Panc1 (cell line): ENCODE measurements around the gene SF3B1. TPM values are rescaled to one million over a fixed set of nuclear protein-coding genes. Genes with fewer than 3 reads are reported as not detected.
"Not testable (repeated sequence)": the region's sequence is repeated elsewhere in the genome, so short reads cannot be mapped to it uniquely, and the experiment has no call there.

ENCODE experiments used
- ATAC-seq: fragments of 200-7000 bp; cut with Tn5 transposase; 2 replicates; pipeline ENCODE4 v1.9.1; 2020; ENCODE audit warnings: mild to moderate bottlenecking, moderate library complexity
- BruUV-seq: library from RNA; stranded (reverse); fragments of 400-500 nt; replicated peaks from 2 replicates; lab custom pipeline; 2021; lab: Mats Ljungman, UMichigan
- CTCF ChIA-PET: fragments of 300-600 bp; sonication (Branson Sonifier 250); formaldehyde crosslinking; loops from one replicate; lab custom pipeline; 2022; ENCODE audit warnings: antibody characterized with exemption; lab: Charles Lee
- POLR2A ChIA-PET: fragments of 300-600 bp; sonication (Branson Sonifier 250); formaldehyde crosslinking; loops from one replicate; lab custom pipeline; 2022; ENCODE audit warnings: antibody characterized with exemption; lab: Charles Lee
- DNase-seq: peaks from one replicate; pipeline ENCODE4 v3.0.0-alpha.2; 2010; ENCODE audit warnings: low read depth, low spot score
- H3K27ac ChIP-seq: 2 replicates; pipeline ENCODE4 v1.5.1; 2011; ENCODE audit warnings: mild to moderate bottlenecking, low read length, inconsistent platforms
- H3K27me3 ChIP-seq: fragments of 200-500 bp; sonication (Bioruptor generic); 2 replicates; pipeline ENCODE4 v1.6.0; 2014; ENCODE audit warnings: low read length, inconsistent platforms; ENCODE audit not compliant: control insufficient read depth, insufficient read depth
- H3K36me3 ChIP-seq: fragments of 200-500 bp; sonication (Bioruptor generic); 2 replicates; pipeline ENCODE4 v1.5.1; 2014; ENCODE audit warnings: inconsistent platforms, mild to moderate bottlenecking, low read length, moderate library complexity; ENCODE audit not compliant: control insufficient read depth, insufficient read depth
- H3K4me1 ChIP-seq: 2 replicates; pipeline ENCODE4 v1.5.1; 2011; ENCODE audit warnings: inconsistent platforms, mild to moderate bottlenecking, low read length, moderate library complexity; ENCODE audit not compliant: control insufficient read depth, insufficient read depth
- H3K4me3 ChIP-seq, 2 experiments: 2 replicates each; pipeline ENCODE4 v1.5.1; 2011 to 2012; ENCODE audit warnings: low read depth in 2 of 2, low read length in 2 of 2, mild to moderate bottlenecking in 2 of 2, inconsistent platforms in 1 of 2, moderate library complexity in 1 of 2
- H3K9me3 ChIP-seq: fragments of 200-500 bp; sonication (Bioruptor generic); 2 replicates; pipeline ENCODE4 v1.5.1; 2014; ENCODE audit warnings: low read depth, mild to moderate bottlenecking, inconsistent platforms, low read length, moderate library complexity; ENCODE audit not compliant: control insufficient read depth, insufficient read depth
- POLR2AphosphoS5 ChIP-seq: IDR thresholded peaks from 2 replicates; pipeline ENCODE4 v1.6.1; 2012; ENCODE audit warnings: mild to moderate bottlenecking, low read depth, low read length, moderate library complexity
- SIN3A ChIP-seq: IDR thresholded peaks from 2 replicates; pipeline ENCODE4 v1.6.1; 2012; ENCODE audit warnings: low read depth, mild to moderate bottlenecking, low read length, moderate library complexity, borderline replicate concordance; ENCODE audit not compliant: insufficient read depth
- TCF7L2 ChIP-seq: IDR thresholded peaks from 2 replicates; pipeline ENCODE4 v1.6.1; 2011; ENCODE audit warnings: mild to moderate bottlenecking, low read depth, low read length, inconsistent platforms
- in situ Hi-C: cut with HindIII; loops from 2 replicates; pipeline ENCODE4 v1.10.0; 2016; ENCODE audit warnings: low sequenced_read_pairs, low pct_unique_long_range_greater_than_20kb
- intact Hi-C: fragments of 100-400 bp; cut with micrococcal nuclease; formaldehyde crosslinking; loops from one replicate; pipeline ENCODE4 v1.10.0; 2022; ENCODE audit not compliant: unreplicated experiment
- total RNA-seq: library from RNA; stranded (reverse); gene quantifications from one replicate; pipeline ENCODE4 v1.2.1, GENCODE V29; 2021; ENCODE audit not compliant: unreplicated experiment
- TF ChIP-seq, protein P1 (sequence below), 2 experiments: IDR thresholded peaks; 2 replicates each; pipeline ENCODE4 v1.6.1; 2011 to 2012; ENCODE audit warnings: low read depth in 2 of 2, control low read depth in 1 of 2, low read length in 1 of 2, mild to moderate bottlenecking in 1 of 2, moderate library complexity in 1 of 2; ENCODE audit not compliant: insufficient read depth in 1 of 2
- TF ChIP-seq, protein P2 (sequence below): fragments of 450-650 bp; IDR thresholded peaks from 2 replicates; pipeline ENCODE4 v1.5.1; 2017; ENCODE audit warnings: mild to moderate bottlenecking

Gene SF3B1
- total RNA-seq, 1 experiment from 2014 or later: 275 TPM

GRCh38 chr2:197435598-197436420 lies 981 bp upstream of the SF3B1 start:
- TF ChIP-seq SIN3A: no peak
- TF ChIP-seq POLR2AphosphoS5: no peak; the same call in 1 of the 2 replicates
- TF ChIP-seq, protein P1, sequence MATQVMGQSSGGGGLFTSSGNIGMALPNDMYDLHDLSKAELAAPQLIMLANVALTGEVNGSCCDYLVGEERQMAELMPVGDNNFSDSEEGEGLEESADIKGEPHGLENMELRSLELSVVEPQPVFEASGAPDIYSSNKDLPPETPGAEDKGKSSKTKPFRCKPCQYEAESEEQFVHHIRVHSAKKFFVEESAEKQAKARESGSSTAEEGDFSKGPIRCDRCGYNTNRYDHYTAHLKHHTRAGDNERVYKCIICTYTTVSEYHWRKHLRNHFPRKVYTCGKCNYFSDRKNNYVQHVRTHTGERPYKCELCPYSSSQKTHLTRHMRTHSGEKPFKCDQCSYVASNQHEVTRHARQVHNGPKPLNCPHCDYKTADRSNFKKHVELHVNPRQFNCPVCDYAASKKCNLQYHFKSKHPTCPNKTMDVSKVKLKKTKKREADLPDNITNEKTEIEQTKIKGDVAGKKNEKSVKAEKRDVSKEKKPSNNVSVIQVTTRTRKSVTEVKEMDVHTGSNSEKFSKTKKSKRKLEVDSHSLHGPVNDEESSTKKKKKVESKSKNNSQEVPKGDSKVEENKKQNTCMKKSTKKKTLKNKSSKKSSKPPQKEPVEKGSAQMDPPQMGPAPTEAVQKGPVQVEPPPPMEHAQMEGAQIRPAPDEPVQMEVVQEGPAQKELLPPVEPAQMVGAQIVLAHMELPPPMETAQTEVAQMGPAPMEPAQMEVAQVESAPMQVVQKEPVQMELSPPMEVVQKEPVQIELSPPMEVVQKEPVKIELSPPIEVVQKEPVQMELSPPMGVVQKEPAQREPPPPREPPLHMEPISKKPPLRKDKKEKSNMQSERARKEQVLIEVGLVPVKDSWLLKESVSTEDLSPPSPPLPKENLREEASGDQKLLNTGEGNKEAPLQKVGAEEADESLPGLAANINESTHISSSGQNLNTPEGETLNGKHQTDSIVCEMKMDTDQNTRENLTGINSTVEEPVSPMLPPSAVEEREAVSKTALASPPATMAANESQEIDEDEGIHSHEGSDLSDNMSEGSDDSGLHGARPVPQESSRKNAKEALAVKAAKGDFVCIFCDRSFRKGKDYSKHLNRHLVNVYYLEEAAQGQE (IDR thresholded peaks at IDR 0.05; ENCODE audit: insufficient read depth in 1 of 2, low read depth in 2 of 2, low read length in 1 of 2): no peak
- TF ChIP-seq, protein P2, sequence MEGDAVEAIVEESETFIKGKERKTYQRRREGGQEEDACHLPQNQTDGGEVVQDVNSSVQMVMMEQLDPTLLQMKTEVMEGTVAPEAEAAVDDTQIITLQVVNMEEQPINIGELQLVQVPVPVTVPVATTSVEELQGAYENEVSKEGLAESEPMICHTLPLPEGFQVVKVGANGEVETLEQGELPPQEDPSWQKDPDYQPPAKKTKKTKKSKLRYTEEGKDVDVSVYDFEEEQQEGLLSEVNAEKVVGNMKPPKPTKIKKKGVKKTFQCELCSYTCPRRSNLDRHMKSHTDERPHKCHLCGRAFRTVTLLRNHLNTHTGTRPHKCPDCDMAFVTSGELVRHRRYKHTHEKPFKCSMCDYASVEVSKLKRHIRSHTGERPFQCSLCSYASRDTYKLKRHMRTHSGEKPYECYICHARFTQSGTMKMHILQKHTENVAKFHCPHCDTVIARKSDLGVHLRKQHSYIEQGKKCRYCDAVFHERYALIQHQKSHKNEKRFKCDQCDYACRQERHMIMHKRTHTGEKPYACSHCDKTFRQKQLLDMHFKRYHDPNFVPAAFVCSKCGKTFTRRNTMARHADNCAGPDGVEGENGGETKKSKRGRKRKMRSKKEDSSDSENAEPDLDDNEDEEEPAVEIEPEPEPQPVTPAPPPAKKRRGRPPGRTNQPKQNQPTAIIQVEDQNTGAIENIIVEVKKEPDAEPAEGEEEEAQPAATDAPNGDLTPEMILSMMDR: no peak
- no peak for TF ChIP-seq TCF7L2
- ATAC-seq (no peak; the same call in 1 of the 2 replicates), DNase-seq (no peak)
- Histone ChIP-seq H3K4me1 (peaks cover 26% of the 10 kb centered on the region; the same call in 1 of the 2 replicates), H3K27ac (peak overlapping the region; percentile 99), H3K27me3 (no peaks in the 10 kb centered on the region), H3K9me3 (no peaks in the 10 kb centered on the region), H3K36me3 (peaks cover 10% of the 10 kb centered on the region; the same call in 1 of the 2 replicates), H3K4me3 (peak overlapping the region; percentile 85 to 99)
- ChIA-PET POLR2A (interaction anchor here (0.7 to 3.2 kb wide), 2 partner anchors 16 to 1779 kb away, joined by 3 to 15 read pairs; partner anchors contain the start of genes COQ10B and SLC39A10), CTCF (interaction anchor here (0.6 to 0.7 kb wide), 2 partner anchors 204 to 1894 kb away, joined by 4 read pairs; no protein-coding TSS in a partner anchor)
- intact Hi-C loops (loop anchor here (1.0 kb wide), 1 partner anchor 18 kb away; no protein-coding TSS in a partner anchor), in situ Hi-C loops (no loop called here)
- BruUV-seq: TSS peak; percentile 99

- TSS peak; percentile 82 for BruUV-seq
- DNase-seq: no peak
- no peak for ATAC-seq
- in situ Hi-C loops (no loop called here), intact Hi-C loops (no loop called here)
- TF ChIP-seq, protein P1 (IDR thresholded peaks at IDR 0.05; ENCODE audit: insufficient read depth in 1 of 2, low read depth in 2 of 2, low read length in 1 of 2): no peak
- TF ChIP-seq SIN3A (no peak), POLR2AphosphoS5 (no peak)
- TF ChIP-seq, protein P2: no peak
- Histone ChIP-seq H3K4me3 (peak overlapping the region; percentile 85 to 99), H3K9me3 (no peaks in the 10 kb centered on the region), H3K36me3 (peaks cover 10% of the 10 kb centered on the region; the same call in 1 of the 2 replicates), H3K27me3 (no peaks in the 10 kb centered on the region), H3K27ac (peak overlapping the region; percentile 99), H3K4me1 (peaks cover 33% of the 10 kb centered on the region; the same call in 1 of the 2 replicates)
- CTCF ChIA-PET: no interaction called here
- POLR2A ChIA-PET: interaction anchor here (0.6 to 3.2 kb wide), 3 partner anchors 18 to 92 kb away, joined by 3 to 15 read pairs (median 3); partner anchors contain the start of gene COQ10B
Measured at GRCh38 chr2:197433780-197434438, 919 bp downstream of the SF3B1 start.

DNA sequence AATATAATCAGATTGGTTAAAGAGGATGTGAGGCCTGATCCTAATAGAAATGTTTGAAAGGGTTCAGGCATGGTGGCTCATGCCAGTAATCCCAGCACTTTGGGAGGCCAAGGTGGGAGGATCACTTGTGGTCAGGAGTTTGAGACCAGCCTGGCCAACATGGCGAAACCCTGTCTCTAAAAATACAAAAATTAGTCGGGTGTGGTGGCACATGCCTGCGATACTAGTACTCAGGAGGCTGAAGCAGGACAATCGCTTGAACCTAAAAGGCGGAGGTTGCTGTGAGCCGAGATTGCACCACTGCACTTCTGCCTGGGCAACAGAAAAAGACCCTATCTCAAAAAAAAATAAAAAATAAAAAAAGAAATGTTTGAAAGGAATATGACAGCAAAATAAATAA lies 2.3 kb downstream of the SF3B1 start:
- Histone ChIP-seq H3K4me1 (peaks cover 42% of the 10 kb centered on the region; the same call in 1 of the 2 replicates), H3K4me3 (peak overlapping the region in 1 of 2 experiments; percentile 85)
- POLR2A ChIA-PET: interaction anchor here (0.6 kb wide), 1 partner anchor 22 kb away, joined by 3 read pairs; no protein-coding TSS in a partner anchor
- BruUV-seq, intact Hi-C loops, DNase-seq, CTCF ChIA-PET, H3K27ac ChIP-seq, H3K27me3 ChIP-seq, in situ Hi-C loops, ATAC-seq, H3K36me3 ChIP-seq, H3K9me3 ChIP-seq: not testable (repeated sequence)
